ENCODE measurements around the gene ALDH3A2.

Gene ALDH3A2

GRCh38 chr17:19712436-19713004 is 64.0 kb downstream of the ALDH3A2 start:
- in situ Hi-C loops (cut with MboI; ENCODE audit: low sequenced_read_pairs) = no loop called here

GRCh38 chr17:19713462-19713861 is 64.9 kb downstream of the ALDH3A2 start:
- in situ Hi-C loops (cut with MboI; ENCODE audit: low sequenced_read_pairs) = no loop called here

GRCh38 chr17:19713901-19714361 is 65.4 kb downstream of the ALDH3A2 start:
- in situ Hi-C loops (cut with MboI; ENCODE audit: low sequenced_read_pairs) = no loop called here

GRCh38 chr17:19714542-19715411 is 66.2 kb downstream of the ALDH3A2 start:
- in situ Hi-C loops (cut with MboI; ENCODE audit: low sequenced_read_pairs) = no loop called here

GRCh38 chr17:19716108-19717030 is 67.8 kb downstream of the ALDH3A2 start, which contains the start of gene SLC47A2:
TSS of gene SLC47A2 (minus strand) at chr17:19716584. CDS start at chr17:19716555, 29 bp downstream.
- in situ Hi-C loops (cut with MboI; ENCODE audit: low sequenced_read_pairs) = no loop called here

- in situ Hi-C loops (cut with MboI; ENCODE audit: low sequenced_read_pairs) = no loop called here
Measured at GRCh38 chr17:19717031-19717360, 68.4 kb downstream of the ALDH3A2 start.

GRCh38 chr17:19717411-19717908 is 68.9 kb downstream of the ALDH3A2 start:
- in situ Hi-C loops (cut with MboI; ENCODE audit: low sequenced_read_pairs) = no loop called here

GRCh38 chr17:19718041-19718612 is 69.6 kb downstream of the ALDH3A2 start:
- in situ Hi-C loops (cut with MboI; ENCODE audit: low sequenced_read_pairs) = no loop called here

GRCh38 chr17:19718613-19719354 is 70.2 kb downstream of the ALDH3A2 start:
- in situ Hi-C loops (cut with MboI; ENCODE audit: low sequenced_read_pairs) = no loop called here

- in situ Hi-C loops (cut with MboI; ENCODE audit: low sequenced_read_pairs) = no loop called here
Measured at GRCh38 chr17:19719355-19720209, 71.0 kb downstream of the ALDH3A2 start.

- in situ Hi-C loops (cut with MboI; ENCODE audit: low sequenced_read_pairs) = no loop called here
Measured at GRCh38 chr17:19720210-19720475, 71.6 kb downstream of the ALDH3A2 start.

- in situ Hi-C loops (cut with MboI; ENCODE audit: low sequenced_read_pairs) = no loop called here
Measured at GRCh38 chr17:19720631-19721426, 72.3 kb downstream of the ALDH3A2 start.

GRCh38 chr17:19723964-19724363 is 75.4 kb downstream of the ALDH3A2 start:
- in situ Hi-C loops (cut with MboI; ENCODE audit: low sequenced_read_pairs) = no loop called here

GRCh38 chr17:19724501-19725420 is 76.2 kb downstream of the ALDH3A2 start:
- in situ Hi-C loops (cut with MboI; ENCODE audit: low sequenced_read_pairs) = loop anchor here (25.0 kb wide), 1 partner anchor 212 kb away; no protein-coding TSS in a partner anchor

GRCh38 chr17:19725486-19725885 is 76.9 kb downstream of the ALDH3A2 start:
- in situ Hi-C loops (cut with MboI; ENCODE audit: low sequenced_read_pairs) = loop anchor here (25.0 kb wide), 1 partner anchor 213 kb away; no protein-coding TSS in a partner anchor

GRCh38 chr17:19726631-19727376 is 78.3 kb downstream of the ALDH3A2 start:
- in situ Hi-C loops (cut with MboI; ENCODE audit: low sequenced_read_pairs) = loop anchor here (25.0 kb wide), 1 partner anchor 215 kb away; no protein-coding TSS in a partner anchor

All from HL-60/S4 treated with retinoic acid at 250 ng/mL for 4 days and 3 days (cell line).